ENCODE results near the gene PTGER3. TPM values are rescaled to one million over a fixed set of nuclear protein-coding genes. Genes with fewer than 3 reads are reported as not detected.

PTGER3 gene
- total and polyA plus RNA-seq, 4 donors = 0.04 to 1.6 (median 0.26) TPM

Small RNA genes within 50 kb of the gene (small RNA-seq; reads per million reads assigned to genes)
- gene MIR186 = 475 reads per million, percentile 99 among the genes with 10 or more reads in this experiment

Other genes with a start within 250 kb of the PTGER3 start
- 10 to 100 TPM; 23.3 to 37.0 TPM for gene ZRANB2, start 33.2 kb upstream of the PTGER3 start, total RNA-seq
- 10 to 100 TPM; 12.7 to 44.3 TPM for gene ZRANB2, start 33.2 kb upstream of the PTGER3 start, polyA plus RNA-seq

Data from liver (tissue), 5 donors.